ENCODE results near the gene LDAH.

The LDAH gene

GRCh38 chr2:20698916-20699613 is 123.8 kb downstream of the LDAH start:
- Histone ChIP-seq H2AFZ (no peak overlapping the region), H3K79me2 (no peaks in the 10 kb centered on the region), H3K4me3 (ENCODE audit: low read depth, low read length) (no peak overlapping the region), H3K9ac (no peak overlapping the region), H3K27me3 (ENCODE audit: control insufficient read depth, insufficient read depth, low read length) (no peaks in the 10 kb centered on the region), H3K36me3 (ENCODE audit: control insufficient read depth, insufficient read depth, low read length) (no peaks in the 10 kb centered on the region), H3K27ac (no peak overlapping the region), H3K4me1 (no peaks in the 10 kb centered on the region), H3K4me2 (ENCODE audit: low read length) (no peak overlapping the region), H3K9me3 (ENCODE audit: control insufficient read depth, low read length) (no peaks in the 10 kb centered on the region)
- TF ChIP-seq, protein P1, sequence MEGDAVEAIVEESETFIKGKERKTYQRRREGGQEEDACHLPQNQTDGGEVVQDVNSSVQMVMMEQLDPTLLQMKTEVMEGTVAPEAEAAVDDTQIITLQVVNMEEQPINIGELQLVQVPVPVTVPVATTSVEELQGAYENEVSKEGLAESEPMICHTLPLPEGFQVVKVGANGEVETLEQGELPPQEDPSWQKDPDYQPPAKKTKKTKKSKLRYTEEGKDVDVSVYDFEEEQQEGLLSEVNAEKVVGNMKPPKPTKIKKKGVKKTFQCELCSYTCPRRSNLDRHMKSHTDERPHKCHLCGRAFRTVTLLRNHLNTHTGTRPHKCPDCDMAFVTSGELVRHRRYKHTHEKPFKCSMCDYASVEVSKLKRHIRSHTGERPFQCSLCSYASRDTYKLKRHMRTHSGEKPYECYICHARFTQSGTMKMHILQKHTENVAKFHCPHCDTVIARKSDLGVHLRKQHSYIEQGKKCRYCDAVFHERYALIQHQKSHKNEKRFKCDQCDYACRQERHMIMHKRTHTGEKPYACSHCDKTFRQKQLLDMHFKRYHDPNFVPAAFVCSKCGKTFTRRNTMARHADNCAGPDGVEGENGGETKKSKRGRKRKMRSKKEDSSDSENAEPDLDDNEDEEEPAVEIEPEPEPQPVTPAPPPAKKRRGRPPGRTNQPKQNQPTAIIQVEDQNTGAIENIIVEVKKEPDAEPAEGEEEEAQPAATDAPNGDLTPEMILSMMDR (IDR thresholded peaks at IDR 0.05), result no peak

DNA sequence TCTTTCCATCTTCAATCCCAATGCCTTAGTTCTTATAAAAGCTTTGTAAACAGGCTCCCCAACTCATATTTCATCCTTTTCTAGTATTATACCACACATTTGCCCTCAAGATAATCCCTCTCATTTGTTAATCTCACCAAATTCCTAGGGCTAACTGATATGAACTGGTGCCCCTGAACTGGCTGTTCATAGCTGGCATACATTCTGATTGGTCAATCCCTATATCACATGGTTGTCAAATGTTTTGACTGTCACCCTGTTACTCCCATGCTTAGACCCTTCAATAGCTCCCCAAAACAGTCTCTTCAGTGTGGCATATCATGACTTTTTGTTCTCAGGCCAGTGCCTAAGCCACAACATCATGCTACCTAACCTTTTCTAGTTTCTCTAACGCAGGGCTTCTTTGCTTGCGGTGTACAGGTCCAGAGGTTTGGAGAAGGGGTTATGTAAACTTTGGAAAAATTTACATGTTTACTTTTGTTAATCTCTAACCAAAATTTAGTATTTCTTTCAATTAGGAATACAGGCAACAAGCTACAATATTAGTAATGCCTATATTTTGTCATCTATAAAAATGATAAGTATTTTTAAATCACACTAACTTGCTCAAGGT is 125.5 kb downstream of the LDAH start:
- Histone ChIP-seq H3K27me3 (ENCODE audit: control insufficient read depth, insufficient read depth, low read length) (no peaks in the 10 kb centered on the region), H3K27ac (no peak overlapping the region), H3K79me2 (no peaks in the 10 kb centered on the region), H3K9ac (no peak overlapping the region), H2AFZ (no peak overlapping the region), H3K4me3 (ENCODE audit: low read depth, low read length) (no peak overlapping the region), H3K9me3 (ENCODE audit: control insufficient read depth, low read length) (no peaks in the 10 kb centered on the region), H3K36me3 (ENCODE audit: control insufficient read depth, insufficient read depth, low read length) (no peaks in the 10 kb centered on the region), H3K4me1 (no peaks in the 10 kb centered on the region), H3K4me2 (ENCODE audit: low read length) (no peak overlapping the region)
- TF ChIP-seq, protein P1 (IDR thresholded peaks at IDR 0.05), result no peak

DNA sequence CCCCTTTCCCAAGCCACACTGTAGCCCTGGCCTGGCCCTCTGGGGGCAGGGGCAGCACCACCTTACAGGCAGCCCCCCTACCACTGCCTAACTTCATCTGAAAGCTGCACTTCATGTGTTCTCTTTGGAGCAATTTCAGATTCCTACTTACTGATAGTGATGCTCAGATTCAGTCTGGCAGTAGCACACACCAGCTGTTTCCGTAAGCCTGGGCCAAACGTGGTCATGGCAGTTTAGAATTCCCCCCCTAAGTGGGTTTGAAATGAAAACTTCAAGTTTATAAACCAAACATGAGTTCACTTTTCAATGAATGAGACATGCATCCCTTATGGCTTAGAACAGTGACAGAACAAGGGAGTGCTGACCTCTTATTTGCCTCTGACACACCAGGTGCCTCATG is 126.5 kb downstream of the LDAH start:
- Histone ChIP-seq H3K4me2 (ENCODE audit: low read length) (no peak overlapping the region), H3K4me1 (no peaks in the 10 kb centered on the region), H3K27me3 (ENCODE audit: control insufficient read depth, insufficient read depth, low read length) (no peaks in the 10 kb centered on the region), H3K36me3 (ENCODE audit: control insufficient read depth, insufficient read depth, low read length) (no peaks in the 10 kb centered on the region), H3K27ac (no peak overlapping the region), H3K9me3 (ENCODE audit: control insufficient read depth, low read length) (no peaks in the 10 kb centered on the region), H3K79me2 (no peaks in the 10 kb centered on the region), H3K4me3 (ENCODE audit: low read depth, low read length) (no peak overlapping the region), H3K9ac (no peak overlapping the region), H2AFZ (no peak overlapping the region)
- TF ChIP-seq, protein P1 (IDR thresholded peaks at IDR 0.05), result no peak

GRCh38 chr2:20693317-20693716 is 129.6 kb downstream of the LDAH start:
- no peak overlapping the region for H2AFZ ChIP-seq
- H3K36me3 ChIP-seq (ENCODE audit: control insufficient read depth, insufficient read depth, low read length), result no peaks in the 10 kb centered on the region
- no peaks in the 10 kb centered on the region for H3K79me2 ChIP-seq
- no peak overlapping the region for H3K4me2 ChIP-seq (ENCODE audit: low read length)
- H3K4me3 ChIP-seq (ENCODE audit: low read depth, low read length), result no peak overlapping the region
- TF ChIP-seq, protein P1 (IDR thresholded peaks at IDR 0.05), result no peak
- no peak overlapping the region for H3K9ac ChIP-seq
- no peaks in the 10 kb centered on the region for H3K4me1 ChIP-seq
- H3K27ac ChIP-seq, result no peak overlapping the region
- no peaks in the 10 kb centered on the region for H3K27me3 ChIP-seq (ENCODE audit: control insufficient read depth, insufficient read depth, low read length)
- H3K9me3 ChIP-seq (ENCODE audit: control insufficient read depth, low read length), result no peaks in the 10 kb centered on the region

DNA sequence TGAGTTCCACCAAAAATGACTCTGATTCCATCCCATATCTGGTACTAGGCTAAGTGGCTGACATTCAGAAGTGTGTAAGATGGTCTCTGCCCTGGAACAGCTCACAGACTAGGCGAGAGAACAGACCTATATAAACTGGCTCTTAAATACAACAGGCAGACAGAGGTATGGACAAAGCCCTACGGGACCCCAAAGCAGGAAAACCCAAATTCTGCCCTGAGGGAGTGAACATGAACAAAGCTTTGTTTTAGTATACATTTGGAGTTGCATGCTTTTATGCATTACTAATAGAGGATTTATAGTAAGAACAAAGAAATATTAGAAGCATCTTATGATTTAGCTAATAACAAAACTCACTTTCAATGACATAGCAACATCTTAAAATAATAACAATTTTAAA is 130.8 kb downstream of the LDAH start:
- TF ChIP-seq, protein P1 (IDR thresholded peaks at IDR 0.05), result no peak
- H2AFZ ChIP-seq, result no peak overlapping the region
- no peak overlapping the region for H3K9ac ChIP-seq
- no peaks in the 10 kb centered on the region for H3K79me2 ChIP-seq
- H3K27me3 ChIP-seq (ENCODE audit: control insufficient read depth, insufficient read depth, low read length), result no peaks in the 10 kb centered on the region
- no peak overlapping the region for H3K27ac ChIP-seq
- no peak overlapping the region for H3K4me3 ChIP-seq (ENCODE audit: low read depth, low read length)
- H3K4me2 ChIP-seq (ENCODE audit: low read length), result no peak overlapping the region
- H3K9me3 ChIP-seq (ENCODE audit: control insufficient read depth, low read length), result no peaks in the 10 kb centered on the region
- no peaks in the 10 kb centered on the region for H3K4me1 ChIP-seq
- H3K36me3 ChIP-seq (ENCODE audit: control insufficient read depth, insufficient read depth, low read length), result no peaks in the 10 kb centered on the region

Data from parathyroid adenoma (tissue), 2 donors.